T-helper 2 cell treated with Interferon-gamma antibody and Interleukin-4, amounts not matched to agents 100 ng/mL and 5 ng/mL, for 36 hours (primary cell): ENCODE measurements around the gene C15orf39. TPM values are rescaled to one million over a fixed set of nuclear protein-coding genes. Genes with fewer than 3 reads are reported as not detected.
"Not testable (repeated sequence)": the region's sequence is repeated elsewhere in the genome, so short reads cannot be mapped to it uniquely, and the experiment has no call there.

Experiments
- intact Hi-C: fragments of 100-400 bp; cut with micrococcal nuclease; formaldehyde crosslinking; loops from one replicate; pipeline ENCODE4 v1.15.1; 2023
- total RNA-seq: library from RNA; stranded (reverse); gene quantifications from 2 replicates; pipeline ENCODE4 v1.2.3, GENCODE V29; 2022

The C15orf39 gene
- total RNA-seq, 1 donor from 2014 or later = 117 TPM

DNA sequence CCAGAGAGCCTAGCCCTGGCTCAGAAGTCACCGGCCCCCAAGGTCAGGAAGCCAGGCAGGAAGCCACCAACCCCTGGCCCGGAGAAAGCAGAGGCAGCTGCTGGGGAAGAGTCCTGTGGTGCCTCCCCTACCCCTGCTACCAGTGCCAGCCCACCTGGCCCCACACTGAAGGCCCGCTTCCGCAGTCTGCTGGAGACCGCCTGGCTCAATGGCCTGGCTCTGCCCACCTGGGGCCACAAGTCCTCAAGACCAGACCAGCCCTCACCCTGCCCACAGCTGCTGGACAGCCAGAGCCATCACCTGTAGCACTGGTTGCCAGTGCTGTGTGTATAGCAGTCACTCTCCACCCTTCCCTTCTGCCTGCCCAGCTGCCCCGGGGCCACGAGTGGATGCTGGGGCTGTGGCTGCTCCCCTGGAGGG, 9.1 kb downstream of the C15orf39 start:
- intact Hi-C loops = no loop called here

- intact Hi-C loops = no loop called here
These were observed 9.9 kb downstream of the C15orf39 start for GRCh38 chr15:75211436-75212199.

GRCh38 chr15:75212200-75212858, 10.6 kb downstream of the C15orf39 start:
- intact Hi-C loops = no loop called here

GRCh38 chr15:75213212-75213767, 11.6 kb downstream of the C15orf39 start:
- intact Hi-C loops = no loop called here

DNA sequence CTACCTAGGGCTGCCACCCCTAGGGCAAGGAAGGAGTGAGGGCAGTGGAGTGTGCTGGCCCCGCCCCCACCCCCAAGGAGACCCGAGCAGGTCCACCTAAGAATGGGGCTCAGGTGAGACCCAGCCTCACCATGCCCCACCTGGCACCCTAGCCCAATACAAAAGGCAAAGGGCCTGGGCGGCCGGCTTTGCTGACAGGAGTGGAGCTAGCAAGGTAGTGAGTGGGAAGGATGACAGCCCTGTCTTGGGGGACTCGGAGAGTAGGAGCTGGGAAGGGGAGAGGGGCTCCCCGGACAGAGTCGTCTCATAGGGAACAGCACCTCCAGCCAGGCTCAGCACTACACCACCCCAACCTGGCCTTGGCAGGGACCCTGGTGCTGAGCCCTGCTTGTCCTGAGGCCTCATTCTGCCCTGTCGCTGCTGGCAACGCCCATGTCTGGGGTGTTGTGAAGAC, 12.1 kb downstream of the C15orf39 start:
- intact Hi-C loops = no loop called here

GRCh38 chr15:75214293-75215096, 12.8 kb downstream of the C15orf39 start:
- intact Hi-C loops = no loop called here

- intact Hi-C loops = no loop called here
These were observed 13.7 kb downstream of the C15orf39 start for GRCh38 chr15:75215107-75216004.

GRCh38 chr15:75217012-75217411, 15.3 kb downstream of the C15orf39 start:
- intact Hi-C loops = no loop called here

DNA sequence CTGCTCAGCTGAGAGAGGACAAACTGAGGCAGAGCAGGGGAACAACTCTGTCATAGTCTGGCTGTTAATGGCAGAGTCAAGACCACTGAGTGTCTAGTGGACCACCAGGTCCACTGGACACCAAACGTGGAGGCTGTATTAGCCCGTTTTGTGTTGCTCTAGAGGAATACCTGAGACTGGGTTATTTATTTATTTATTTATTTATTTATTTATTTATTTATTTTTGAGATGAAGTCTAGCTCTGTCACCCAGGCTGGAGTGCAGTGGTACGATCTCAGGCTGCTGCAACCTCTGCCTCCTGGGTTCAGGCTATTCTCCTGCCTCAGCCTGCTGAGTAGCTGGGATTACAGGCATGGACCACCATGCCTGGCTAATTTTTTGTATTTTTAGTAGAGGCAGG, 15.9 kb downstream of the C15orf39 start:
- intact Hi-C loops = not testable (repeated sequence)

- intact Hi-C loops = not testable (repeated sequence)
These were observed 17.8 kb downstream of the C15orf39 start for GRCh38 chr15:75219507-75219929.

DNA sequence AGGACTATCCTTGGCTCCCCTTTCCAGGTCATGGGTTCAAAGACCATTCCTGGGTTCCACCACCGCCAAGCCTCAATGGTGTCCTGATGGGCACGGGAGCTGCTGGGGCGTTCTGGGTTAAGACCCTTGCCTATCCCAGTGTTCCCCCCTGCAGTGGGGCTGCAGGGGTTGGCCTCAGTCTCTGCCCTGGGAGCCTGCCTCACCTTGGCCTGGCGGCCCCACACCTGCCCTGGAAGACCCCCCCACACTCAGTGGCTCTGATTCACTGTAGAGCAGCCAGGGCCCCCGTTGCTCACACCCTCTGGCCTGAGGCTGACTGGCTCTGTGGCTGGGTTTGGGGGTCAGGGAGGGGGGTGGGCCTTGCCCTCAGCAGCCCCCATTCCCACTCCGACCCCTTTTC, 22.0 kb downstream of the C15orf39 start:
- intact Hi-C loops = no loop called here

DNA sequence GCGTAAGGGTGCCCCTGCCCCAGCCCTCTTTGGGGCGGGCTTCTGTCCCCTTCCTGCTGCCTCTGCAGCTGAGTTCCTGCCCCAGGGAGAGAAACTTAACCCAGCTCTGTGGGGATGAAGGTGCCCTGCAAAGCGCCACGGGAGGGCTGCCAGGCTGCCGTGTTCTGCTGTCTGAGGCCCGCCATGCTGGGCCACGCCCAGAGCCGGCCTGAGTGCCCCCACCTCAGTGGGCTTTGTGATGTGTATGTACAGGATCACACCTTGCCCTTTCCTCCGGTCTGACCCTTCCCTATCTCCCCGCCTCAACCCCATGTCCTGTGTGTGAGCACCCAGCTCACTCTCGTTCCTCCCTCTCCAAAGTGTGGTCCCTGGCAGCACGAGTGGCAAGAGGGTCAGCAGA, 22.6 kb downstream of the C15orf39 start:
- intact Hi-C loops = no loop called here

DNA sequence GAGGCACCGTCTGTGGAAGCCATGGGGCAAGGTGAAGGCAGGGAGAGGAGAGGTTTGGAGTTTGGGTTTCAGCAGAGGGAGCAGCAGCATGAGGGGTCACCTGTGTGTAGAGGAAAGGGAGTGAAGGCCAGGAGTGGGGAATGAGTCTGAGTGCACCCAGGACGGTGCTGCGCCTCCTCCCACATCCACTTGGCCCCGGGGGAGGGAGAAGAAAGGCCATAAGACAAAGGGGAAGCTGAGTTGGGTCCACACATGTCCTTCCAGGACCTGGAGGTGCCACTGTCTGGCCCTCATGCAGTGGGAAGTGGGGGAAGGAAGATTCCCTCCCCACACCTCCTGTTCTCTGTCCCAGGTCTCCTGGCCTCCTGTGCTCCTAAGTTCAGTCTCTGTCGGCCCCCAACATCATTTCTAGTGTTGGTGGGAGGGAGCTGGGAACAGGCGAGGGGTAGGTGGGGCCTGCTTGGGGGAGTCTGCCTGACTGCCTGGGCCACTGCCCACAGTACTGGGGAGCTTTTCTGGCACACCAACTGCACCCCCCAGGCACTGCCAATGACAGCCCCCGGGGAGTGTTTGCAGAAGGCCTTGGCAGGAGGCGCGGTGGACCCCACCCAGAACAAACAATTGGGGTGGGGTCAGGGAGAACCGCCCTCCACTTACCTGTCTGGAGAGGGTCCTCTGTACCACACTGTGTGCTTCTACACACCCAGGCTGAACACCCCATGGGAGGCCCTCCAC, 23.6 kb downstream of the C15orf39 start:
- intact Hi-C loops = not testable (repeated sequence)

GRCh38 chr15:75225951-75226732, 24.5 kb downstream of the C15orf39 start:
- intact Hi-C loops = no loop called here

DNA sequence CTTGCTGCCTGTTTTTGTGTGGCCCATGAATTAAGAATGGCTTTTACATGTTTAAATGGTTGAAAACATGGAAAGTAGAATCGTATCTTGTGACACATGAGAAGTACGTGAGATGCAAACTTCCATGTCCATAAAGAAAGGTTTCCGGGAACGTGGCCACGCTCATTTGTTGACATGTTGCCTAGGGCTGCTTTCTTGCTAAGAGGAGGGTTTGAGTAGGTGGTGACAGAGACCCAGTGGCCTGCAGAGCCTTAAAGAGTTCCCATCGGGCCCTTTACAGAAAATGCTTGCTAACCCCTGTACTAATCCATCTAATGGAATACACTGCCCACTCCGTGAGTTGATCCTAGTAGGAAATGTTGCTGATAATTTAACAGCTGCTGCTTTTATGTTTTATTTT, 25.4 kb downstream of the C15orf39 start:
- intact Hi-C loops = not testable (repeated sequence)

GRCh38 chr15:75227663-75228280, 26.1 kb downstream of the C15orf39 start:
- intact Hi-C loops = no loop called here

GRCh38 chr15:75228787-75229186, 27.1 kb downstream of the C15orf39 start:
- intact Hi-C loops = no loop called here

DNA sequence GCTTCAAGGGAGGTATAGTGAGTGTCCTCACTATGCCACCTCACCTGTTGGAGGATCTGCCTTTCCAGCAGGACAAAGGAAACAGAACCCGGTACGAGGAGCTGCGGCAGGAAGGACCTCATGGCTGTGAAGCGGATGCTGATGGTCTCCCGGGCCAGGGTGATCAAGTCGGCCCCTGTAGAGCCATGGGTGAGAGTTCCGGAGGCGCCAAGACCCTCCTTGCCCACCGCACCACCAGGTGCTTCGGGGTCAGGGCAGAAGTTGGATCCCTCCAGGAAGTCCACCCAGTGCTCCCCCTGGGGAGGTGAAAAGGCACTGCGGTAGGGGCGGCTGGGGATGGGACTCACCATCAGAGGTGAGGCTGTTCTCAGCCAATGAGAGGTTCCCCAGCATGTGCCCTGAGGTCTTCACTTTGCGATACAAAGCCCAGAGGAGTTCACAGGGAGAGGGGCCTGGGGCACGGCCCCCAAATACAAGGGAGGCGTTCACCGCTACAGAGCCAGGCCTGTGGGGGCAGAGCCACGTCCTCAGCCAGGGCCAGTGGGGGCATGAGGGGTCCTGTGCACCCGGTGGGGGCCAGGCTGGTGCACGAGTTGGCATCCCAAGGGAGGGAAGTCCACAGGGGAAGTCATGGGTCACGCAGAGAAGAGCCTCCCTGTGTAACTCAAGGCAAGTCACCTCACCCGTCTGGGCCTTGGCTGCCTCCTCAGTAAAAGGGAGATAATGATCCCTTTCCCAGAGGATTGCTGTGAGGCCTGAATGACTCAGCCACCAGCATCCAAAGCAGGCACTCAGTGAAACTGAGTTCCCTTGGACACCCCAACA, 27.7 kb downstream of the C15orf39 start:
- intact Hi-C loops = no loop called here
